Neuronal stem cell (in vitro differentiated cells): ENCODE results near the gene EPGN.

Source experiments
- DNase-seq: peaks from one replicate; pipeline ENCODE4 v3.0.0-alpha.2; 2013; ENCODE audit warnings: low spot score
- H2AFZ ChIP-seq: one replicate; pipeline ENCODE4 v1.6.1; 2013; ENCODE audit warnings: mild to moderate bottlenecking, low read length, inconsistent platforms
- H2AK5ac ChIP-seq: 2 replicates; pipeline ENCODE4 v1.6.1; 2013; ENCODE audit warnings: low read depth, mild to moderate bottlenecking, inconsistent platforms, low read length, moderate library complexity, mixed read lengths
- H2BK120ac ChIP-seq: 2 replicates; pipeline ENCODE4 v1.6.1; 2013; ENCODE audit warnings: low read depth, mild to moderate bottlenecking, inconsistent platforms, low read length, moderate library complexity, mixed read lengths
- H2BK12ac ChIP-seq: one replicate; pipeline ENCODE4 v1.6.1; 2013; ENCODE audit warnings: low read length, inconsistent platforms
- H2BK15ac ChIP-seq: 2 replicates; pipeline ENCODE4 v1.6.1; 2013; ENCODE audit warnings: mild to moderate bottlenecking, low read length, inconsistent platforms, mixed read lengths
- H2BK5ac ChIP-seq: one replicate; pipeline ENCODE4 v1.6.1; 2013; ENCODE audit warnings: inconsistent platforms, mild to moderate bottlenecking, low read length, moderate library complexity
- H3K14ac ChIP-seq: one replicate; pipeline ENCODE4 v1.6.1; 2013; ENCODE audit warnings: low read length, inconsistent platforms
- H3K18ac ChIP-seq: 2 replicates; pipeline ENCODE4 v1.6.1; 2013; ENCODE audit warnings: low read length, inconsistent platforms
- H3K23ac ChIP-seq: 2 replicates; pipeline ENCODE4 v1.6.1; 2013; ENCODE audit warnings: low read depth, mild to moderate bottlenecking, mixed read lengths, low read length, inconsistent platforms; ENCODE audit not compliant: poor library complexity
- H3K27ac ChIP-seq: replicated peaks from 3 replicates; pipeline ENCODE4 v1.5.1; 2013; ENCODE audit warnings: low read length, inconsistent platforms
- H3K27me3 ChIP-seq, 3 experiments: 2 replicates each; pipeline ENCODE4 v1.6.1; 2013; ENCODE audit warnings: low read length in 3 of 3, mild to moderate bottlenecking in 2 of 3, inconsistent platforms in 1 of 3, low read depth in 1 of 3, mixed read lengths in 1 of 3, moderate library complexity in 1 of 3; ENCODE audit not compliant: control insufficient read depth in 3 of 3, insufficient read depth in 3 of 3
- H3K36me3 ChIP-seq, 2 donors: replicated peaks in 1 of 2; 2 replicates each; pipeline ENCODE4 v1.6.1; 2013; ENCODE audit warnings: low read length in 2 of 2; ENCODE audit not compliant: control insufficient read depth in 2 of 2, insufficient read depth in 2 of 2
- H3K4ac ChIP-seq: 2 replicates; pipeline ENCODE4 v1.6.1; 2013; ENCODE audit warnings: inconsistent platforms, mild to moderate bottlenecking, low read length, moderate library complexity
- H3K4me1 ChIP-seq, 2 donors: 1 replicate in 1 of 2; 2 replicates in 1 of 2; pipeline ENCODE4 v1.6.1; 2013; ENCODE audit warnings: low read length in 2 of 2, low read depth in 1 of 2; ENCODE audit not compliant: control insufficient read depth in 2 of 2, insufficient read depth in 1 of 2
- H3K4me2 ChIP-seq: one replicate; pipeline ENCODE4 v1.6.1; 2013; ENCODE audit warnings: mild to moderate bottlenecking, low read length, inconsistent platforms; ENCODE audit not compliant: insufficient read depth, poor library complexity, severe bottlenecking
- H3K4me3 ChIP-seq, 2 donors: 2 replicates each; pipeline ENCODE4 v1.5.1; 2013; ENCODE audit warnings: low read length in 2 of 2, mild to moderate bottlenecking in 2 of 2, inconsistent platforms in 1 of 2, moderate library complexity in 1 of 2
- H3K79me1 ChIP-seq: one replicate; pipeline ENCODE4 v1.6.1; 2013; ENCODE audit warnings: low read depth, mild to moderate bottlenecking, inconsistent platforms, low read length, moderate library complexity
- H3K9ac ChIP-seq: one replicate; pipeline ENCODE4 v1.6.1; 2013; ENCODE audit warnings: mild to moderate bottlenecking, low read depth, low read length, inconsistent platforms; ENCODE audit not compliant: poor library complexity
- H3K9me3 ChIP-seq, 2 donors: replicated peaks in 1 of 2; 2 replicates each; pipeline versions ENCODE3 to v1.6.1; 2013; ENCODE audit warnings: low read length in 2 of 2, mild to moderate bottlenecking in 2 of 2, inconsistent platforms in 1 of 2, low read depth in 1 of 2, mixed read lengths in 1 of 2, moderate library complexity in 1 of 2; ENCODE audit not compliant: control insufficient read depth in 2 of 2, insufficient read depth in 1 of 2
- H4K8ac ChIP-seq: one replicate; pipeline ENCODE4 v1.6.1; 2013; ENCODE audit warnings: low read depth, mild to moderate bottlenecking, inconsistent platforms, low read length, moderate library complexity
- H4K91ac ChIP-seq: one replicate; pipeline ENCODE4 v1.6.1; 2013; ENCODE audit warnings: low read length, low read depth, mild to moderate bottlenecking, inconsistent platforms; ENCODE audit not compliant: poor library complexity
- WGBS, 2 donors: extraction: QIAGEN DNeasy Blood & Tissue Kit; methylation state at CpG; one replicate each; pipeline ENCODE4 v1.1.7; 2013; ENCODE audit warnings: missing lambda C conversion rate in 2 of 2, mixed read lengths in 1 of 2; ENCODE audit not compliant: insufficient read length in 2 of 2, insufficient replicate concordance in 1 of 2; ENCODE audit errors: extremely low coverage in 2 of 2; 5-methylcytosine and 5-hydroxymethylcytosine counted together

Gene EPGN

GRCh38 chr4:74316397-74316796 is 8.1 kb downstream of the EPGN start:
- Histone ChIP-seq H3K27ac (no peak overlapping the region), H2BK12ac (no peak overlapping the region), H3K27me3 (peaks cover 0 to 2% (median 0%) of the 10 kb centered on the region in 3 experiments), H3K4me2 (no peak overlapping the region), H3K14ac (no peak overlapping the region), H3K4me1 (peaks cover 2 to 3% of the 10 kb centered on the region in 2 donors), H2BK5ac (no peak overlapping the region), H2AK5ac (no peak overlapping the region), H4K8ac (no peak overlapping the region), H3K4ac (no peak overlapping the region), H2BK15ac (no peak overlapping the region), H3K9ac (no peak overlapping the region), H3K18ac (no peak overlapping the region), H3K79me1 (no peaks in the 10 kb centered on the region), H3K4me3 (no peak overlapping the region), H3K9me3 (no peaks in the 10 kb centered on the region), H3K23ac (no peak overlapping the region), H2BK120ac (no peak overlapping the region), H2AFZ (no peak overlapping the region), H4K91ac (no peak overlapping the region), H3K36me3 (no peaks in the 10 kb centered on the region)
- WGBS, 2 donors: no CpG with 5 or more reads among the region's 2 CpGs
- DNase-seq: no peak

GRCh38 chr4:74317616-74318246 is 9.5 kb downstream of the EPGN start:
- no peaks in the 10 kb centered on the region for H3K36me3 ChIP-seq
- H3K4ac ChIP-seq: no peak overlapping the region
- H3K4me1 ChIP-seq: peaks cover 2 to 3% of the 10 kb centered on the region in 2 donors
- H2BK5ac ChIP-seq: no peak overlapping the region
- H3K4me3 ChIP-seq: no peak overlapping the region
- H3K4me2 ChIP-seq: no peak overlapping the region
- no peak overlapping the region for H3K23ac ChIP-seq
- H4K91ac ChIP-seq: no peak overlapping the region
- H3K9me3 ChIP-seq: no peaks in the 10 kb centered on the region
- H3K9ac ChIP-seq: no peak overlapping the region
- peaks cover 0 to 2% (median 0%) of the 10 kb centered on the region in 3 experiments for H3K27me3 ChIP-seq
- H2BK15ac ChIP-seq: no peak overlapping the region
- no CpG with 5 or more reads among the region's 3 CpGs for WGBS, 2 donors
- DNase-seq: no peak
- H3K27ac ChIP-seq: no peak overlapping the region
- H2BK120ac ChIP-seq: no peak overlapping the region
- H4K8ac ChIP-seq: no peak overlapping the region
- H2AK5ac ChIP-seq: no peak overlapping the region
- H2BK12ac ChIP-seq: no peak overlapping the region
- H3K18ac ChIP-seq: no peak overlapping the region
- no peak overlapping the region for H3K14ac ChIP-seq
- H2AFZ ChIP-seq: no peak overlapping the region
- H3K79me1 ChIP-seq: no peaks in the 10 kb centered on the region

GRCh38 chr4:74318276-74318675 is 10.0 kb downstream of the EPGN start:
- Histone ChIP-seq H2BK12ac (no peak overlapping the region), H3K4me3 (no peak overlapping the region), H3K27ac (no peak overlapping the region), H3K27me3 (peaks cover 0 to 2% (median 0%) of the 10 kb centered on the region in 3 experiments), H2AK5ac (no peak overlapping the region), H3K9ac (no peak overlapping the region), H3K14ac (no peak overlapping the region), H3K23ac (no peak overlapping the region), H2BK5ac (no peak overlapping the region), H2BK120ac (no peak overlapping the region), H3K36me3 (no peaks in the 10 kb centered on the region), H2BK15ac (no peak overlapping the region), H3K79me1 (no peaks in the 10 kb centered on the region), H4K91ac (no peak overlapping the region), H3K18ac (no peak overlapping the region), H3K9me3 (no peaks in the 10 kb centered on the region), H2AFZ (no peak overlapping the region), H3K4ac (no peak overlapping the region), H4K8ac (no peak overlapping the region), H3K4me2 (no peak overlapping the region), H3K4me1 (peaks cover 3 to 4% of the 10 kb centered on the region in 2 donors)
- DNase-seq: no peak
- WGBS, 2 donors: no CpG with 5 or more reads among the region's 2 CpGs

GRCh38 chr4:74319470-74319869 is 11.2 kb downstream of the EPGN start:
- H2AK5ac ChIP-seq: no peak overlapping the region

More at GRCh38 chr4:74319470-74319869, 11.2 kb downstream of the EPGN start:
- DNase-seq: no peak
- no CpG with 5 or more reads among the region's 6 CpGs for WGBS, 2 donors
- H3K4me3 ChIP-seq: no peak overlapping the region
- H3K36me3 ChIP-seq: no peaks in the 10 kb centered on the region
- no peak overlapping the region for H4K91ac ChIP-seq
- no peak overlapping the region for H4K8ac ChIP-seq
- no peak overlapping the region for H2BK5ac ChIP-seq
- H3K79me1 ChIP-seq: no peaks in the 10 kb centered on the region
- H3K4ac ChIP-seq: no peak overlapping the region
- no peaks in the 10 kb centered on the region for H3K9me3 ChIP-seq
- H2BK12ac ChIP-seq: no peak overlapping the region
- no peak overlapping the region for H2BK120ac ChIP-seq
- H3K14ac ChIP-seq: no peak overlapping the region
- H2BK15ac ChIP-seq: no peak overlapping the region
- peaks cover 3 to 11% of the 10 kb centered on the region in 2 donors for H3K4me1 ChIP-seq
- no peak overlapping the region for H3K9ac ChIP-seq
- no peak overlapping the region for H3K4me2 ChIP-seq
- no peak overlapping the region for H3K23ac ChIP-seq
- no peak overlapping the region for H2AFZ ChIP-seq
- H3K27ac ChIP-seq: no peak overlapping the region
- no peak overlapping the region for H3K18ac ChIP-seq
- H3K27me3 ChIP-seq: peaks cover 0 to 2% (median 0%) of the 10 kb centered on the region in 3 experiments
